ENCODE measurements around the gene LRMDA.
"Not testable (repeated sequence)": the region's sequence is repeated elsewhere in the genome, so short reads cannot be mapped to it uniquely, and the experiment has no call there.

LRMDA gene

GRCh38 chr10:75605096-75605495 is 173.7 kb downstream of the LRMDA start:
- Histone ChIP-seq H2AFZ (ENCODE audit: low read depth) (peak overlapping the region; percentile 45; the same call in 1 of the 2 replicates), H3K4me3 (IDR thresholded peaks at IDR 0.05; ENCODE audit: insufficient read depth, low read depth, low read length) (no peak overlapping the region), H4K20me1 (ENCODE audit: insufficient read depth) (no peaks in the 10 kb centered on the region), H3K27me3 (ENCODE audit: insufficient read depth, low read depth) (no peaks in the 10 kb centered on the region), H3K36me3 (ENCODE audit: insufficient read depth) (no peaks in the 10 kb centered on the region), H3K27ac (peak overlapping the region; percentile 68; the same call in 1 of the 2 replicates), H3K79me2 (ENCODE audit: insufficient read depth, low read depth) (no peaks in the 10 kb centered on the region), H3K9ac (no peak overlapping the region), H3K4me1 (ENCODE audit: low read depth, poor library complexity, severe bottlenecking) (peaks cover 36% of the 10 kb centered on the region), H3K4me2 (peak overlapping the region; percentile 80)
- TF ChIP-seq, protein P1, sequence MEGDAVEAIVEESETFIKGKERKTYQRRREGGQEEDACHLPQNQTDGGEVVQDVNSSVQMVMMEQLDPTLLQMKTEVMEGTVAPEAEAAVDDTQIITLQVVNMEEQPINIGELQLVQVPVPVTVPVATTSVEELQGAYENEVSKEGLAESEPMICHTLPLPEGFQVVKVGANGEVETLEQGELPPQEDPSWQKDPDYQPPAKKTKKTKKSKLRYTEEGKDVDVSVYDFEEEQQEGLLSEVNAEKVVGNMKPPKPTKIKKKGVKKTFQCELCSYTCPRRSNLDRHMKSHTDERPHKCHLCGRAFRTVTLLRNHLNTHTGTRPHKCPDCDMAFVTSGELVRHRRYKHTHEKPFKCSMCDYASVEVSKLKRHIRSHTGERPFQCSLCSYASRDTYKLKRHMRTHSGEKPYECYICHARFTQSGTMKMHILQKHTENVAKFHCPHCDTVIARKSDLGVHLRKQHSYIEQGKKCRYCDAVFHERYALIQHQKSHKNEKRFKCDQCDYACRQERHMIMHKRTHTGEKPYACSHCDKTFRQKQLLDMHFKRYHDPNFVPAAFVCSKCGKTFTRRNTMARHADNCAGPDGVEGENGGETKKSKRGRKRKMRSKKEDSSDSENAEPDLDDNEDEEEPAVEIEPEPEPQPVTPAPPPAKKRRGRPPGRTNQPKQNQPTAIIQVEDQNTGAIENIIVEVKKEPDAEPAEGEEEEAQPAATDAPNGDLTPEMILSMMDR (conservative IDR thresholded peaks at IDR 0.05; ENCODE audit: low read depth, low read length): no peak

- H3K79me2 ChIP-seq (ENCODE audit: insufficient read depth, low read depth); H3K36me3 ChIP-seq (ENCODE audit: insufficient read depth); H3K27me3 ChIP-seq (ENCODE audit: insufficient read depth, low read depth); H4K20me1 ChIP-seq (ENCODE audit: insufficient read depth); H3K4me3 ChIP-seq (IDR thresholded peaks at IDR 0.05; ENCODE audit: insufficient read depth, low read depth, low read length): not testable (repeated sequence)
- peaks cover 36% of the 10 kb centered on the region for H3K4me1 ChIP-seq (ENCODE audit: low read depth, poor library complexity, severe bottlenecking)
- peak overlapping the region; percentile 45; the same call in 1 of the 2 replicates for H2AFZ ChIP-seq (ENCODE audit: low read depth)
- peak overlapping the region; percentile 68 for H3K27ac ChIP-seq
- H3K9ac ChIP-seq: peak overlapping the region; percentile 25; the same call in 1 of the 2 replicates
- peak overlapping the region; percentile 80 for H3K4me2 ChIP-seq
Observed at GRCh38 chr10:75605795-75606194, 174.4 kb downstream of the LRMDA start.

- no peaks in the 10 kb centered on the region for H3K79me2 ChIP-seq (ENCODE audit: insufficient read depth, low read depth)
- TF ChIP-seq, protein P1 (conservative IDR thresholded peaks at IDR 0.05; ENCODE audit: low read depth, low read length): no peak
- H3K4me2 ChIP-seq: peak overlapping the region; percentile 80
- no peak overlapping the region for H3K4me3 ChIP-seq (IDR thresholded peaks at IDR 0.05; ENCODE audit: insufficient read depth, low read depth, low read length)
- peaks cover 36% of the 10 kb centered on the region for H3K4me1 ChIP-seq (ENCODE audit: low read depth, poor library complexity, severe bottlenecking)
- no peaks in the 10 kb centered on the region for H4K20me1 ChIP-seq (ENCODE audit: insufficient read depth)
- peak overlapping the region; percentile 25; the same call in 1 of the 2 replicates for H3K9ac ChIP-seq
- H3K27me3 ChIP-seq (ENCODE audit: insufficient read depth, low read depth): no peaks in the 10 kb centered on the region
- H2AFZ ChIP-seq (ENCODE audit: low read depth): peak overlapping the region; percentile 45; the same call in 1 of the 2 replicates
- H3K36me3 ChIP-seq (ENCODE audit: insufficient read depth): no peaks in the 10 kb centered on the region
- peak overlapping the region; percentile 68 for H3K27ac ChIP-seq
Observed at GRCh38 chr10:75606203-75606779, 174.9 kb downstream of the LRMDA start.

DNA sequence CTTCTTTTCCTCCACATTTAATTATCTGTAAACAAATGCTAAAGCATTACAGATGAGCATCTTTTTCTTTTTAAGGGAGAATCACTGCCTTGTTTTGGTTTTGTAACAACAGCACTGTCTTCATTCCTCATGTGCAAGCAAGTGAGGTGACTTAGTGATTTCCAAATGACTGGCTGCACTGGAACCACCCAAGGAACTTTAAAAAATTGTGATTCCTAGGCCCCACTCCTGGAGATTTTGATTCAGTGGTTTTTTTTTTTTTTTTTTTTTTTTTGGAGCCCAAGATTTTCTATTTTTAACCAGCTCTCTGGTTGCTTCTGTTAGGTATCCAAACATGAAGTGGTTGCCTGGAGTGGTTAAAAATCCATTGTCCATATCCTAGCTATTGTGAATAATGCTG is 176.2 kb downstream of the LRMDA start:
- H3K4me3 ChIP-seq (IDR thresholded peaks at IDR 0.05; ENCODE audit: insufficient read depth, low read depth, low read length): no peak overlapping the region
- H3K27ac ChIP-seq: no peak overlapping the region
- no peaks in the 10 kb centered on the region for H3K79me2 ChIP-seq (ENCODE audit: insufficient read depth, low read depth)
- H3K9ac ChIP-seq: no peak overlapping the region
- H3K36me3 ChIP-seq (ENCODE audit: insufficient read depth): no peaks in the 10 kb centered on the region
- TF ChIP-seq, protein P1 (conservative IDR thresholded peaks at IDR 0.05; ENCODE audit: low read depth, low read length): no peak
- H2AFZ ChIP-seq (ENCODE audit: low read depth): peak overlapping the region; percentile 12; the same call in 1 of the 2 replicates
- H3K4me1 ChIP-seq (ENCODE audit: low read depth, poor library complexity, severe bottlenecking): peaks cover 36% of the 10 kb centered on the region
- no peak overlapping the region for H3K4me2 ChIP-seq
- H3K27me3 ChIP-seq (ENCODE audit: insufficient read depth, low read depth): no peaks in the 10 kb centered on the region
- H4K20me1 ChIP-seq (ENCODE audit: insufficient read depth): no peaks in the 10 kb centered on the region

GRCh38 chr10:75610183-75610582 is 178.8 kb downstream of the LRMDA start:
- Histone ChIP-seq H3K4me3 (IDR thresholded peaks at IDR 0.05; ENCODE audit: insufficient read depth, low read depth, low read length) (no peak overlapping the region), H3K36me3 (ENCODE audit: insufficient read depth) (no peaks in the 10 kb centered on the region), H3K79me2 (ENCODE audit: insufficient read depth, low read depth) (no peaks in the 10 kb centered on the region), H3K4me2 (no peak overlapping the region), H4K20me1 (ENCODE audit: insufficient read depth) (no peaks in the 10 kb centered on the region), H3K4me1 (ENCODE audit: low read depth, poor library complexity, severe bottlenecking) (peaks cover 27% of the 10 kb centered on the region), H3K27ac (no peak overlapping the region), H3K27me3 (ENCODE audit: insufficient read depth, low read depth) (no peaks in the 10 kb centered on the region), H2AFZ (ENCODE audit: low read depth) (no peak overlapping the region), H3K9ac (no peak overlapping the region)
- TF ChIP-seq, protein P1 (conservative IDR thresholded peaks at IDR 0.05; ENCODE audit: low read depth, low read length): no peak
